UCSD-AML1 (cell line): ENCODE measurements around the gene XNDC1N.

Experiments
- DNase-seq: peaks from one replicate; lab custom pipeline; 2025; ENCODE audit not compliant: unreplicated experiment; lab: John Stamatoyannopoulos, UW

Gene XNDC1N, protein sequence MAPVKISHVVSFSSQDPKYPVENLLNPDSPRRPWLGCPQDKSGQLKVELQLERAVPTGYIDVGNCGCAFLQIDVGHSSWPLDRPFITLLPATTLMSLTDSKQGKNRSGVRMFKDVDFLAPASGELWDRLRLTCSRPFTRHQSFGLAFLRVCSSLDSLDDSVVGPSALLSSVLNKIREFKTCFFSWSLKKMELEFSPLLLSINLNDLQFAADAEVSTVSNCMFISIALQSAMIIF

DNA sequence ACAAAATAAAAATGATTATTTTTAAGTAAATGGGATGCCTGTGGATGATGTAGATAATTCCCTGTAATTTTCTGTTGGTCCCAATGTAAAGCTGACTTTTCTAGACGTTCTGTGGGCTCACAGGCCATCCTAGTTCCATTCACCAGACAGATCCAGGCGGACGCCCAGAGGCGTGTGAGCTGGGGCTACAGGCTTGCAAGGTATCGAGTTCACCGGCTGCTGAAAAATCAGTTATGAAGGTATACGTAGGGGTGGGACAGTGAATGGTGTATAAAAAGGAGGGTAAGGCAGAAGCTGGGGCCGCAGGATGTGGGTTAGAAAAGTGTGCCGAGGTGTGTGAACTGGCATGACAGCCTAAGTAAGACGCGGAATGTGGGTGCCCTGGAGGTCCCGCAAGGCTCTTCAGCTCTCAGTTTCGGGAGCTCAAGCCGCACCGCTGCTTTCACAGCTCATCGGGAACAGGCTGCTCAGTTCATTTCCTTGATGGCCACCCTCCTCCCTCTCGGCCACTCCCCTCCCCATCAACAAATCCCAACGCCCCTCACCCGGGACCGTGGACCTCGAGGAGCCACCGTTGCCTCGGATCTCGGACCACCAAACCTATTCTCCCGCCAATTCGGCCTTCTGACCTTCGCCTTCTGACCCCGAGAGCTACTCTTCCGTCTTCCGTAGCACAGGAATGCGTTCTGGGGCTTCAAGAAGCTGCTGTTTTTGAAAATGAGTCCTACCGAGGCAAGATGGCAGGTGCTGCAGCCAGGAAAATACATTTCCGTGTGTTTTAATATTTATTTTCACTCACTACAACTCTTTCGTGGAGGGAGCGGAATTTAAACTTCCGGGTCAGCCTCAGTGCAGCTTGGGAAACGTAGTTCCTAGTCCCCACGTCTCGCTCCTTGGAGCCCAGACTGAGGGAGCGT is at the start of gene XNDC1N:
XNDC1N (minus strand) TSS at position 775 of the 917 bp plus-strand sequence. CDS start 5,241 bp downstream, outside the sequence.
- DNase-seq: peak; percentile 77

DNA sequence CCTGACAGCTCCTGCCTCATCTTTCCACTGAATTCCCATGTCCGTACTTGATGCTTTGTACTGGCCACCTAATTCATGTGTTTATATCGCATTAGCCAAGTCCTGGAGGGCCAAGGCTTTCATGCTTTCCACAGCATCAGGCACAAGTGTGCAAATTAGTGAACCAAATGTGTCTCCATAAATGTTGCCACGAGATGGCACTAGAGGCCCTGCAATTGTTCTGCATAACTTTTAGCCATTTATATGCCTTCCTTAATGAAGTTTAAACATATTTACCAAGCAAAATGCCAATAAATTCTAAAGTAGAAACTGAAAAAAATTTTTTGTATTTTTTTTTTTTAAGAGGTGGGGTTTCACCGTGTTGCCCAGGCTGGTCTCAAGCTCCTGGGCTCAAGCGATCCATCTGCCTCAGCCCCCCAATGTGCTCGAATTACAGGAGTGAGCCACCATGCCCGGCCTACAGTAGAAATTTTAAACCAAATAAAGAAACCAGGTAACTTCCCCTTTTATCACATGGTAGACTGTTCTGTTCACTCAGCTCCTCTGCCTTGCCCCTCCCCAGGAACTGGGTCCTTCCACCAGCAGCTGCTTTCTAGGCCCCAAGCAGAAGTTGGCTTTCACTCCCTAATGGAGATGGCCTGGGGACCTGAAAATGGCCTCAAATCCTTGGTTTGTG is 49.5 kb upstream of the XNDC1N start:
- DNase-seq: peak; percentile 38

DNA sequence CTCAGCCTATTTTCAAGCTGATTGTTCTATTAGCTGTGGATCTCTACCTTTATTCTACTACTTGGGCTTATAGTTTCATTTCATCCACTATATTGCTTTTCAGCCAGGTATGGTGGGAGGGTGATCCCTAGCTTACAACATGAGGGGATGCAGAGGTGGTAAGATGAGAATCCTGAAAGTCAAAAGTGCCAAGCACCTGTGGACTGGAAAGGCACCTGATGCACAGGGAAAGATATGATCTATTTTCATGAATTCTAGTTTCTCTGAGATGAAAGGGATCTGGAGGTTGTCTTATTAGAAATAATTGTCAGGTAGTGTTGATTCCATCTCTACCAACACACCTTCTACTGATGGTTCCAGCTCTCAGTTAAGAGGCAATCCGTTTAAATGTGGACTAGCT is 48.7 kb upstream of the XNDC1N start:
- DNase-seq: no peak

DNA sequence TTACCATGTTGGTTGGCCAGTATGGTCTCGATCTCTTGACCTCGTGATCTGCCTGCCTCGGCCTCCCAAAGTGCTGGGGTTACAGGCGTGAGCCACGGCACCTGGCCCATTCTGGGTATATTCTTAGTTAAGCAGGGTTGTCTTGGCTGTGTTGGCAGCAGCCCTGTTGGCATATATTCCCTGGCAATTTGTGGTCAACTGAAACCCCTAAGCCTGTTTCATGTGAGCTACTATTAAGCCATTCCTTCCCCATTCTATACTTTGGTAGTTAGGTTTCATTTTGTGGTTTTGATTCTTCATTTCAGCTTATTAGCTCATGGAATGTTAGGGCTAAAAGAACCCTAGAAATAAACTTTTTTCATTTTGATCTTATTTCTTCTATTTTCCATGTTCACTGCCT is 48.2 kb upstream of the XNDC1N start:
- DNase-seq: no peak

DNA sequence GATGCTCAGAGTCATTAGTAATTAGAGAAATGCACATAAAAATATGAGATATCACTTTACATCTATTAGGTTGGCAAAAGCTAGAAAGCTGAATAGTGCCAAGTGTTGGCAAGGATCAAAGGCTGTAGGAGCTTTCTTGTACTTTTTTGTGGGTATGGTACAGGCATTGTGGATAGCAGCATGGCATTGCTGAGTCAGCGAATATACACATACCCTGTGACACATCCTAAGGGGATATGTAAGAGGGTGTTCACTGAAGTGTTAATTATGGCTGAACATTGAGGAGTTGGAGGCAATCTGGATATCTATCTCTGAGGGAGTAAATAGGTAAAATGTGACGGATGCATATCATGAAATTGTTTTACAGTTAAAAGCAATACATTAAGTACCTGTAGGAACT is 43.3 kb upstream of the XNDC1N start:
- no peak for DNase-seq

DNA sequence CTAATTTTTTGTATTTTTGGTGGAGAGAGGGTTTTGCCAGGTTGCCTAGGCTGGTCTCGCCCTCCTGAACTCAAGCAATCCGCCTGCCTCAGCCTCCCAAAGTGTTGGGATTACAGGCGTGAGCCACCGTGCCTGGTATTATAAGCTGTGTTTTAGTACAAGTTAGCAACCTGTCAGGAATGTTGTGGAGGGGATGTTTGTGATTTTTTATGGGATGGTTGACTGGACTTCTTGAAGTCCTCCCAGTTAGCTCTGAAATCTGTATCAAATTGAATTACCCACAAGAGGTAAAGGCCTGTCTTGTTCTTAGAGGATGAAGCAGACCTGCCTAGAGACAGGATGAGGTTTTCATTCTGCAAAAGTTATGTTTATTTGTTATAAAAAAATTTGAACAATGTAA is 36.2 kb upstream of the XNDC1N start:
- no peak for DNase-seq

DNA sequence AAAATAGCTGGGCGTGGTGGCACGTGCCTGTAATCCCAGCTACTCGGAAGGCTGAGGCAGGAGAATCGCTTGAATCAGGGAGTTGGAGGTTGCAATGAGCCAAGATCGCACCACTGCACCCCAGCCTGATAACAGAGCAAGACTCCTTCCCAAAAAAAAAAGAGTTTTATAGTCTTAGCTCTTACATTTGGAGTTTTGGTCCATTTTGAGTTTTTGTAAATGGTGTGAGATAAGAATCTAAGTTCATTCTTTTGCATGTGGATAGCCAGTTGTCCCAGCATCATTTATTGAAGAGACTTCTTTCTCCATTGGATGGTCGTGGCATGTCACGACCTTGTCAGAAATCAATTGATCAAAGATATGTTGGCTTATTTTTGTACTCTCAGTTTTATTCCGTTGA is 35.1 kb upstream of the XNDC1N start:
- no peak for DNase-seq

DNA sequence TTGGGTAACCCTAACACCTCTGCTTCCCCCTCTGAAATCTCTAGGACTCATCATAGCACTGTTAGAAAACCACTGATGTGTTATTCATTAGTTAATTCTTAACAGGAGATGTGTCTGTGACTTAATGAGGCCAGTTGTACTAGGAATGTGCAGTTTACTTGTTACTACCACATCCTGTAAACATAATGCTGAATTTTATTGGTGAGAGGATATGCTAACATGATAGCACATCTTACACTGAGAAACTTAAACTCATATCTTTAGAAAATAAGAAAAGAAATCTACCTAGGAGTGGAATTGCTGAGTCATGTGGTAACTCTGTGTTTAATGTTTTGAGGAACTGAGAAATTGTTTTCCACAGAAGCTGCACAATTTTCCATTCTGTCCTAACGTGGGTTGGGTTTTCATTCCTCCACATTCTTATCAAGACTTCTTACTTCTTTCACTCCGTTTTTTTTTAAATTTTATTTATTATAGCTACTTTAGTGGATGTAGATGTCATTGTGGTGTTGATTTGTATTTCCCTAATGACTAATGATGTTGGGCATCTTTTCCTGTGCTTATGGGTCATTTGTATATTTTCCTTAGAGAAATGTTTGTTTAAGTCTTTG is 34.1 kb upstream of the XNDC1N start:
- DNase-seq: no peak

DNA sequence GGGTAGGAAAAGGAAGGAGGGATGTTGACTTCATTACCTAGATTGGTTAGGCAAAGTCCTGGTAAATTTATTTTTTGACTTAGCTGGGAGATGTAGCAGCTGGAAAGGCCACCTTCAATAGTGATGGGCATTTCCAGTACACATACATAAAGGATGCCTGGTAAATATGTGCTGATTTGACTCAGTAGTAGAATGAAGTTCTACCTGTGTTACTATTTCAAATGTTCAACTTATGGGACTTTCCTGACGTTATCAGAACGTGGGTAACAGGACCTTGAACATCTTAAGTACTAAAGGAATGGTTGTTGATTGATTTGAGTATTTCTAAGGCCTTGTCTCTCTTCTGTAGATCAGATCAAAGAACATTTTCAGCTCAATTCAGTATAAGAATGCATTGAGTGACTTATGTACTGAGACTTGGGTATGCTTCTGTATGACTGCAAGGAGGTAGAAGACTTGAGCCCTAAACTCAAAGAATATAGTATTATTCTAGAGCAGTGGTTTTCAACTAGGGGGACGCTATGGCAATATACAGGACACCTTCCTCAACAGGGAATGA is 27.6 kb upstream of the XNDC1N start:
- no peak for DNase-seq

DNA sequence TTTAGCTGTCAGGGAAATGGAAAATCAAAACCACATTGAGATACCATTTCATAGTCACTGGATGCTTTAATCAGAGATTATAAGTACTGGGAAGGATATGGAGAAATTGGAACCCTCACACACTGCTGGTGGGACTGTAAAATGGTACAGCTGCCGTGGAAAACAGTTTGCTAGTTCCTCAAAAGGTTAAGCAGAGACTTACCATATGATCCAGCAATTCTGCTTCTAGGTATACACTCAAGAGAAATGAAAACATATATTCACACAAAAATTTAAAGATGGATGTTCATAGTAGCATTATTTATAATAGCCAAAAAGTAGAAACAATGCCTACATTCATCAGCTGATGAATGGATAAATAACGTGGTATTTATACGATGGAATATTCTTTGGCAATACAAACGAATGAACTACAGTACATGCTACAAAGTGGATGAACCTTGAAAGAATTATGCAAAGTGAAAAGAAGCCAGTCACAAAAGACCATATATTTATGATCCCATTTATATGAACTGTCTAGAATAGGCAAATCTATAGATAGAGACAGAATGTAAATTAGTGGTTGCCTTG is 23.4 kb upstream of the XNDC1N start:
- no peak for DNase-seq

DNA sequence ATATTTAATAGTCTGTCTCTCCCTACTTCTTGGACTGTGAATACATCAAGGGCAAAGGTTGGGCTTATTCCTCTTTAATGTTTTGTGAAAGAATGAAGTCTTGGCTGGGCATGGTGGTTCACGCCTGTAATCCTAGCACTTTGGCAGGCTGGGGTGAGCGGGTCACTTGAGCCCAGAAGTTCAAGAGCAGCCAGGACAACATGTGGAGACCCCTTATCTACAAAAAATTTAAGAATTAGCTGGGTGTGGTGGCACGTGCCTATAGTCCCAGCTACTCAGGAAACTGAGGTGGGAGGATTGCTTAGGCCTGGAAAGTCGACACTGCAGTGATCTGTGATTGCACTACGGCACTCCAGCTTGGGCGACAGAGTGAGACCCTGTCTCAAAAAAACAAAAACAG is 20.6 kb upstream of the XNDC1N start:
- DNase-seq: no peak

DNA sequence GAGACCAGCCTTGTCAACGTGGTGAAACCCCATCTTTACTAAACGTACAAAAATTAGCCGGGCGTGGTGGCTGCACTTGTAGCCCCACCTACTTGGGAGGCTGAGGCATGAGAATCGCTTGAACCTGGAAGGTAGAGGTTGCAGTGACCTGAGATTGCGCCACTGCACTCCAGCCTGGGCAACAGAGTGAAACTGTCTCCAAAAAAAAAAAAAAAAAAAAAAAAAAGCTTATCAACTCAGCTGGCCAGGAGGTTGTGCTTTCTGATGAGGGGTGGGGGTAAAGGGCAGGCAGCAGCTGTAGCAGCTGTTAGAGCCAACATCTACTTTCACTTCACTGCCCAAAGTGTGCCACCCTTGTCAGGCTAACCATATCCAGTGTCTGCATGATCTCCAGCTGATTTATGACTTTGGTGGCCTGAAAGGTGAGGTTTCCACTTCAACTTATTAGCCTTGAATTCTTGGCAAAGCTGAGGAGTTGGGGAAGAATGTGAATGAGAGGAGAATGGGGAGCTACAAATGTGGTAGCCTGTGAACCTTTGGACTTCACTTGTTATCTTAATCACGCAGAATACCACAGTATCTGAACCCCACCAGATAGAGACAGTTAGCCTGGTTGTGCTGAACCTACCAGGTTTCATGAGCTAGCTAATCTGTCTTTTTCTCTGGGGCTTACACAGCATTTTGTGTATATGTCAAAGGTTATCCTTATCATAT is 20.1 kb upstream of the XNDC1N start:
- DNase-seq: no peak

DNA sequence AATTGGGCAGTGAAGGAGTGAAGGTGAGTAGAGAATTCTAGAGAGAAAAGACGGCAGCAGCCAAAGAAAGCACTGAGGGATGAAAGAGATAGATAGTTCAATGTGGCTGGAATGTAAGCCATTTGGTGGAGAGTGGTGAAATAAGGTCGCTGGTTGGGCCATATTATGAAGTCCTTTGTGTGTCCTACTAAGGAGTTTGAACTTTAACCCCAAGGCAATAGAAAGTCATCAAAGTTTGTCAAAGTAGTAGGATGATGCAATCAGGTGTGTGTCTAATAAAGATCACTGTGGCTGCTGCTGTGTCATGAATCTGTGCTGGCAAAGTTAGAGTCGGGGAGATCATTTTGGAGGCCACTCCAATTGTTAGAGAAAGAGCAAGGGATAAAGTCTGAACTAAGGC is 19.1 kb upstream of the XNDC1N start:
- no peak for DNase-seq

DNA sequence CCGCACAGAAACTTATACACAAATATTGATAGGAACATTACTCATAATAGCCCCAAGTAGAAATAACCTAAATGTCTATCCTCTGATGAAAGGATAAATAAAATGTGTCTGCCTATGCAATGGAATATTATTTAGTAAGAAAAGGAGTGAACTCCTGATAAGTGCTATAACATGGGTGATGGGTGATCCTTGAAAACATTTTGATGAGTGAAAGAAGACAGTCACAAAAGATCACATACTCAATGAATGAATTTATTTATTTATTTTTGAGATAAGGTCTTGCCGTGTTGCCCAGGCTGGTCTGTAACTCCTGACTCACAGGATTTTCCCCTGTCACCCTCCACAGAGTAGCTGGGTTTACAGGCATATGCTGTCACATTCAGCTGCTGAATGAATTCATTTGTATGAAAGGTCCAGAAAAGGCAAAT is 17.8 kb upstream of the XNDC1N start:
- no peak for DNase-seq

DNA sequence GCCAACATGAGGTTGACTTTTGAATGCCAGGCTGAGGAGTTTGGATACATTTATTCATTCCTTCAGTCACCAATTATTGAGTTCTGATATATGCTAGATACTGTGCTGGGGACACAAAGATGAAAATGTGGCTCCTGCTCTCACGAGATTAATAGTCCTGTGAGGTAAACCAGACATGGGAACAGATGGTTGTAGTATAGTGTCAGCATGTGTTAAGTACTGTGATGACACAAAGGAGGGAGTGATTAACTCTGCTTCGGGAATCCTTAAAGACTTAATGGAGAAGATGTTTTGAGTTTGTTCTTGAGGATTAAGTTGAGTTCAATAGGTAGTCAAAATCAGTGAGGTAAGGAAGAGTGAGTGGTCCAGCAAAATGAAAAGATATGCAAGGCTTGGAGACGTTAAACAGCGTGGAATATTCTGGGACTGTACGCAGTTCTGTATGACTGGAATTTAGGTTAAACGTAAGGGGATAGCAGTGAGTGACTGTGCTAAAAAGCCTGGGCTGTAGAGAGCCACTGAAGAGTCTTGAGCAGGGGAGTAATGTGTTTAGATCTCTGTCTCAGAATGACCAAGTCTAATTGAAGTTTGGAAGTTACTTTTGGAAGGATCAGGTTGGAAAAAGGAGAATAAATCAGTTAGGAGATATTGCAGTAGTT is 12.3 kb upstream of the XNDC1N start:
- no peak for DNase-seq

DNA sequence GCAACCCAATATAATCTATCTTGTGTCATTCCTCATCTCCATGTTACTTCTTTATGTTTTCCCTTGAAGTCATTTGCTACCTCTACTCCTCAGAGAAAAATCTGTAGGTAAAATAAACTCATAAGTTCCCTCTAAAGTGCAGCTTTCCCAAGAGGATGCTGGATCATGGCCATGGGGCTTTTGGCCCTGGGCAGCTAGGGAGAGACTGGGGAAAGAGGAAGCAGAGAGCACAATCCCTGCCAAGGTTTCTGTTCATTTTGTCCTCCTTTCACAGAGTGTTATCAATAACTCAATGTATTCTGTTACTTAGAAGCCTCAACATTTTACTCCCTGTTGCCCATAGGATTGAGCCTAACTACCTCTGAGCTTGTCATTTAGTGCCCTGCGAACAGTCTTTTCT is 9.4 kb upstream of the XNDC1N start:
- no peak for DNase-seq

DNA sequence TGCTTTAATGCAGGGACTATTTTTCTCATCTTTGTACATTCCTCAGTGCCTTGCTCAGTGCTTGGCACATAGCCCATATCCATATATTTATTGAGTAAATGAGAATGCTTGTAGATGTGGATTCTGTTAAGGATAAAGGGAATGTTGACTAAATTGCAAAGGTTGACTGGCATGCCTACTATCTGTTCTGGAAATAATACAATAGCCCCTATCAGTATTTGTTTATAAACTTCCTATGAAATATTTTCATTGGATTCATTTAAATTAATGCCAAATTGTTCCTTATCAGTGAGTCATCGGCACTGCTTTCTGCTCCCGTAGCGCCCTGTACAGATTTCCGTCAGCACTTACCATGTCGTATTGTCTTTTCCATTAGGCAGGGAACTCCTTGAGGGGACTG is 8.4 kb upstream of the XNDC1N start:
- no peak for DNase-seq

DNA sequence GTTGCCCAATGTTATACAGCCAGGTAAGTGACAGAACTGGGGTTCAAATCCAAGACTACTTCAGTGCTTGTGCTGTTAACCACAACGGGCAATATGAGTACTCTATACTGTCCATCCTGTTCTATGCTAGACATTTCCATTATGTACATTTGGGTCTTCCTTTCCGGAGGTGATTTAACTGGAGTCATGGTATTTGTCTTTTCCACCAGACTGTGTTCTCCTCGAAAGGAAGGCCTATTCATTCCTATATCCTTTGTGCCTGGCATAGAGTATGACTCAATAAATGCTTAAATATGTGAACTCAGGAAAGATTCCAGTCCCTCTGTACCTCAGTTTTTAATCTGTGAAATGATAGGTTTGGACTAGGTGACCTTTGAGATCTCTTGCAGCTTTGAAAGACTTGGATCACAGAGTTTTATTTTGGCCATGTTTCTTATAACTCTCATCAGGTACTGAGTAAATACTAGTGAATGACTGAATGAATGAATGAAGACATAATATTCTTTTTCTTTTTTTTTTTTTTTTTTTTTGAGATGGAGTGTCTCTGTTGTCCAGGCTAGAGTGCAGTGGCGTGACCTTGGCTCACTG is 7.0 kb upstream of the XNDC1N start:
- DNase-seq: no peak

DNA sequence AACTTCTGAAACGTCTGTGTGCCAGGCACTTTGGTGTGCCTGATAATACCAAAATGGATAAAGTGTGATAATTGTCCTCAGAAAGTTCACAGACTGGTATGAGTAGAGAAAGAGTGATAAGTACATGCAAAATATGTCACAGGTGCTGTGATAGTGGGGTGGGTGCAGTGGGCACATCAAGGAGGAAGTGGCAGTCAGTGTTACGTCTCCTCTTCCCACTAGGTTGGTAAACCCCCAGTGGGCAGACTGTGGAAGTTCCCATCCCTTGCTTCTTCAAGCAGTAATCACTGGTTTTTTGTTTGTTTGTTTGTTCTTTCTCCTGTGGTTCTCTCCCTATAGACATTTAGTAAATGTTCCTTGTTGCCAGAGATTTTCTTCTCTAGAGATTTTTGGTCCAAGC is 5.8 kb upstream of the XNDC1N start:
- DNase-seq: no peak
